Neural progenitor cell (in vitro differentiated cells): ENCODE measurements around the gene WDR74.

ENCODE experiments used
- EZH2 ChIP-seq: fragments of 200-600 bp; sonication (generic); IDR thresholded peaks from 2 replicates; pipeline ENCODE4 v1.6.1; 2017; ENCODE audit warnings: antibody characterized with exemption, mild to moderate bottlenecking, moderate library complexity
- TF ChIP-seq, protein P1 (sequence below): fragments of 200-600 bp; sonication (generic); IDR thresholded peaks from 2 replicates; pipeline ENCODE4 v1.5.1; 2017; ENCODE audit warnings: antibody characterized with exemption, mild to moderate bottlenecking

DNA sequence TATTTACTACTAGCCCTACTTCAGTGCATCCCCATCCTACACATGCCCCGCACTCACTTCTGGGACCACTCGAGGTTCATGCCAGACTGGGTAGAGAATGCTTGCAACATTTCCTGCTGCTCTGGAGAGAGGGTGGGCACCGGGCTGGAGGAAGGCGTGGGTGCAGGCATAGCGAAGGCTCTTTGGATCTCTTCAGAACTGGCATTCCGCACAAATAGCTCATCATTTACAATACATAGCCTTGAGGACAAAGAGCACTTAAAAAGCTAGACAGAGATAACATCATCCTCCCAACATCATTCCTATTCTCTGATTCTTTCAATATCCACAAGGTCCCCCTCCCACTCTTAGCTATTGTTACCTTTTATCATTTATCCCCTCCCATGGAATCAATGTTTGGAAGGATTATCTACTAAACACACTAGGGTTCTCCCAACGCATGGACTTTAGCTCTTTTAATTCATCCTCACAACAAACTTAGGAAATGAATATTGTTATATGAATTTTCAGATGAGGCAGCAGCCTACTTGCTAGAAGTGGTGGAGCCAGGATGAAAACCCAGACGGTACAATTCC lies 45.1 kb downstream of the WDR74 start:
- TF ChIP-seq, protein P1, sequence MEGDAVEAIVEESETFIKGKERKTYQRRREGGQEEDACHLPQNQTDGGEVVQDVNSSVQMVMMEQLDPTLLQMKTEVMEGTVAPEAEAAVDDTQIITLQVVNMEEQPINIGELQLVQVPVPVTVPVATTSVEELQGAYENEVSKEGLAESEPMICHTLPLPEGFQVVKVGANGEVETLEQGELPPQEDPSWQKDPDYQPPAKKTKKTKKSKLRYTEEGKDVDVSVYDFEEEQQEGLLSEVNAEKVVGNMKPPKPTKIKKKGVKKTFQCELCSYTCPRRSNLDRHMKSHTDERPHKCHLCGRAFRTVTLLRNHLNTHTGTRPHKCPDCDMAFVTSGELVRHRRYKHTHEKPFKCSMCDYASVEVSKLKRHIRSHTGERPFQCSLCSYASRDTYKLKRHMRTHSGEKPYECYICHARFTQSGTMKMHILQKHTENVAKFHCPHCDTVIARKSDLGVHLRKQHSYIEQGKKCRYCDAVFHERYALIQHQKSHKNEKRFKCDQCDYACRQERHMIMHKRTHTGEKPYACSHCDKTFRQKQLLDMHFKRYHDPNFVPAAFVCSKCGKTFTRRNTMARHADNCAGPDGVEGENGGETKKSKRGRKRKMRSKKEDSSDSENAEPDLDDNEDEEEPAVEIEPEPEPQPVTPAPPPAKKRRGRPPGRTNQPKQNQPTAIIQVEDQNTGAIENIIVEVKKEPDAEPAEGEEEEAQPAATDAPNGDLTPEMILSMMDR: no peak
- TF ChIP-seq EZH2: no peak
